GM12801 (cell line): Measurements from ENCODE around the gene CLSTN2.

ENCODE experiments used
- TF ChIP-seq, protein P1 (sequence below): IDR thresholded peaks from one replicate; pipeline ENCODE4 v1.5.1; 2011; ENCODE audit warnings: control low read depth; ENCODE audit not compliant: insufficient read length; ENCODE audit errors: extremely low read depth

The CLSTN2 gene

DNA sequence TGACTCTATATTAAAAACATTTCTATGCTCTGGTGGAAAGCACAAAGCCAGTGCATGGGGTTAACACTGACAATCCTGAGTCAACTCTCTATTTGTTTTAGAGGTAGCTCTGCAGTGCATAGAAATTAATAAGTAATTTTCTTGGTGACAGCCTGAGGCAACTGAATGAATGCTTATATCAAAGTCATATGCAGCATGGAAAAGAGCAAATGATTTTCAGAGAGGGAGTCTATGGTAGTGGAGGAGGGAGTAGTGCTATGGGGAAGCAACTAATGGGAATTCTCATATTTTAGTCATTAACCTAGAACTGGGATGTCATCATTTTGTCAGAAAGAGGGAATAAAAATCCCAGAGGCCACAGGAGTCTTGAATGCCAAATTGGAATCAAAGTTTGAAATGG, 99.1 kb downstream of the CLSTN2 start:
- TF ChIP-seq, protein P1, sequence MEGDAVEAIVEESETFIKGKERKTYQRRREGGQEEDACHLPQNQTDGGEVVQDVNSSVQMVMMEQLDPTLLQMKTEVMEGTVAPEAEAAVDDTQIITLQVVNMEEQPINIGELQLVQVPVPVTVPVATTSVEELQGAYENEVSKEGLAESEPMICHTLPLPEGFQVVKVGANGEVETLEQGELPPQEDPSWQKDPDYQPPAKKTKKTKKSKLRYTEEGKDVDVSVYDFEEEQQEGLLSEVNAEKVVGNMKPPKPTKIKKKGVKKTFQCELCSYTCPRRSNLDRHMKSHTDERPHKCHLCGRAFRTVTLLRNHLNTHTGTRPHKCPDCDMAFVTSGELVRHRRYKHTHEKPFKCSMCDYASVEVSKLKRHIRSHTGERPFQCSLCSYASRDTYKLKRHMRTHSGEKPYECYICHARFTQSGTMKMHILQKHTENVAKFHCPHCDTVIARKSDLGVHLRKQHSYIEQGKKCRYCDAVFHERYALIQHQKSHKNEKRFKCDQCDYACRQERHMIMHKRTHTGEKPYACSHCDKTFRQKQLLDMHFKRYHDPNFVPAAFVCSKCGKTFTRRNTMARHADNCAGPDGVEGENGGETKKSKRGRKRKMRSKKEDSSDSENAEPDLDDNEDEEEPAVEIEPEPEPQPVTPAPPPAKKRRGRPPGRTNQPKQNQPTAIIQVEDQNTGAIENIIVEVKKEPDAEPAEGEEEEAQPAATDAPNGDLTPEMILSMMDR: no peak

DNA sequence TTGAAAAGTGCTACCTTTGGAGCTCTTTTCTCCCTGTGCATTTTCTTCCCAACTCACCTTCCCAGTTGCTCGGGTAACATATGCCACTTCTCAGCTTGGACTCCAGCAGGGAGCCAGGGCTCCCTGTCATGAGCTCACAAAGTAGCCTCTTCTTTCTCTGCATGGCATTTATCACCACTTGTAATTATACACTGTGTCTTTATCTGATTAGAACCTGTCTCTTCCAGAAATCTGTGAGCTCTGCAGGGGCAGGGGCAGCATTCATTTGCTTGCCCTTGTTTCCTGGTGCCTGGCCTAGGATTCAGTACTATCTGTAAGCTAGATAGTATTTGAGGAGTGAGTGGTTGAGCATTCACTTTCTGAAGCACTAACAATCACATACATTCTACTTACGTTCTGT, 100.9 kb downstream of the CLSTN2 start:
- TF ChIP-seq, protein P1: no peak

DNA sequence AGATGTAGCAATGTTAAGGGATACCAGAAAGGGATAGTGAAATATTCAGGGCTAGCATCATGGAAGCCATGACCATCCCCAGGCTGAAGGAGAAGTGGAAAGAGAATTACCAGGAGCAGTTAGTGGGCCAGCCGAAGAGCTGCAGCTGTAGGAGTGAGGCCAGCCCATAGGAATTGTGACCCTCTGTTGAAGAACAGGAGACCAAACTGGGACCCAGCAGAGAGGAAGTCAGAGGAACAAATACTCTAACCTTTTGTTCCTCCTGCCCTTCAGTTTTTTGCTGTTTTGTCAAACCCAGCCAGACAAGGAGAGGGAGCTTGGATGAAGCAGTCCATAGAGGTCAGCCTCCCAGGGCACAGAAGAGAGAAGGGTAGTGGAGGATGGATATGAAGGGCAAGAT, 115.4 kb downstream of the CLSTN2 start:
- TF ChIP-seq, protein P1: no peak

DNA sequence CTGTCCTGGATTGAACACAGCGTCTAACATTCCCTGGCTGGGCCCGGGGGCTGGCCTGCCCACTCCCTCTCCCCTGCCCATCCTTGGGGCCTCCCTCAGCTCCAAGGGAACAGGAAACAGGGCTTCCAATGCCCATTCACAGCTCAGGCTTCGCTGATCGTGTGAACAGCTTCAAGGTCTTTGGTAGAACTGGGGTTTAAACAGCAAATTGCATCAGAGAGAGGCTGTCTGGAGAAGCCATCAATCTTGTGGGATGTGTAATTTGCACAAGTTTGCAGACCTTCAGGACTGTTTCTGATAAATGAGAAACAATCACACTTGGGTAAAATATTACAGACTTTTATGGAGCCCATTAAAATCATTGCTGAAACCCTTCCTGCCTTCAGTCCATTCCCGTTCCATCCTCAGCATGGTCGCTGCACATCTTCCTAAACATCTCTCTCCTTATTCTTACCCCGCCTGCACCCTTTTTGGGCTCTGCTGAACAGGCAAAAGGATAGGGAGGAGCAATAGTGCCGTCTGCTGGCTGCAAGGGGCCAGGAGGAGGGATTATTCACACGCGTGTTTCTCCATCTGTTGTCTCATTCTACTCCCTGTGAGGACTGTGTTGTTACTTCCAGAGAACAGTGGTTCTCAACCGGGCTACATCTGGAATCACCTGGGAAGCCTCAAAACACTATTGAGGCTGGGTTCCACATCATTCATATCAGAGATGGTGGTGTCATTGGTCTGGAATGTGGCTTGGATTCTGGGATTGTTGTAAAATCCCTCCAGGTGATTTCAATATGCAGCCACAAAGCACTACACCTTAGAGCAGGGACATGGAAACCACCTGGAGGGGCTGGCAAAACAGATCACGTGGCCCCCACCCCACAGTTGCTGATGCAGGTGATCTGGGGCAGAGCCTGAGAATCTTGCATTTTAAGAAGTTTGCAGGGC, 116.3 kb downstream of the CLSTN2 start:
- TF ChIP-seq, protein P1: no peak

DNA sequence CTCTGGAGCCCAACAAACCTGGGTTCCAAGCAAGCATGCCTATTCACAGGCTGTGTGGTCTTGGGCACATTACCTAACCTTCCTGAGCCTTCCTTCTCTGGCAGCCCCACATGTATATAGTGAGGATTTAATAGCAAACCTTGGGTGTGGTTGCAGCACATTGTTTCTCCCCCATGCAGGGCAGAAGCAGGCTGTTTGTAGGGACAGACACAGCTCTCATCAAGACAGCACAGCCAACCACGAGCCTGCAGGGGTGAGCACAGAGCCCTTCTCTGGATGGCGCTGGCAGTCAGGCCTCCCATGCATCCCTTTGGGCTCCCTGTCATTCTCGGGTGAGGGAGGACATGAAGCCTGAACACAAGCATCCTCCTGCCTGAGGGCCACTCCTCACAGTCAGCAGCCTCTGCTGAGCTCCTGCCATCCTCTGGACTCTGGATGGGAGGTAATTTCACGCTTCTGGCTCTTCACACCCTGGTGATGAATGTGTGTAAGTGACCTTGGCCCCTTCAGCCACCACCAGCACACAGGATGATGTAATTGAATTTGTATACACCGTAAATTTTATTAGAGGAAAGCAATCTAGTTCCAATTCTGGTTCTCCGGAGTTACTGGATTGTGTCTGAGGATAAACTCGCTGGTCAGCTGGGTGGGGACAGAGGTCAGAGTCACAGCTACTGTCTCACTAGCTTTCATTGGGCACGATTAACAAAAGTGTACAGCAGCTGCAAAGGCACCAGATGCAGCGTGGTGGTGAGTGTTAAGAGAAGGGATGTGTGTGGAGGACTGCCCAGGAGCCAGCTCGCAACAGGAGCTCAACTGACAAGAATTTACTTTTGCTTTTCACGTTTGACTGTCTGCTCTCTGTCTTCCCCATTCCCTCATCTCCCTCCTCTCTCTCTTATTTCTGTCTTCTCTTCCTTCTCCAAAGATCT, 118.1 kb downstream of the CLSTN2 start:
- TF ChIP-seq, protein P1: no peak

DNA sequence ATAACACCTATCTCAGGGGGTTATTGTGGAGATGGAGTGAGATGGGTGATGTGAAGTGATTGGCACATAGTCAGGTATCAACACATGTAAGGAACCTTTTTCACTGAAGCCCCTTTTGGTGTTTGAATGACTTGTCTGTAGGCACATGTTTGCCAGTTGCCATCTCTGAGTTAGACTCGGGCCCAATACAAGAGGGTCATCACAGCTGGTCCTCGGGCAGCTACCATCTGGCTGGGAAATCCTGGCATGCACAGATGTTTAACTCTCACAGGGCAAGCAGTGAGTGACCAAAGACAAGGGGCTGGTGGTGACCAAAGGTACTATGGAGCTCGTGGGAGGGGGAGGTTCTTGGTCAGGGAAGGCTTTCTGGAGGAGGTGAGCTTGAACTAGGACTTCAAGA, 118.8 kb downstream of the CLSTN2 start:
- TF ChIP-seq, protein P1: no peak
